ENCODE data around the gene LMBR1.

Gene LMBR1

GRCh38 chr7:156665101-156665500, 227.9 kb downstream of the LMBR1 start:
- in situ Hi-C loops (cut with MboI; ENCODE audit: low sequenced_read_pairs, unreplicated experiment): no loop called here
- TF ChIP-seq CTCF (IDR thresholded peaks at IDR 0.05; ENCODE audit: borderline replicate concordance, control extremely low read depth, extremely low read depth, insufficient read depth, missing control alignments): no peak

GRCh38 chr7:156662277-156662676, 230.7 kb downstream of the LMBR1 start:
- TF ChIP-seq CTCF (IDR thresholded peaks at IDR 0.05; ENCODE audit: borderline replicate concordance, control extremely low read depth, extremely low read depth, insufficient read depth, missing control alignments): no peak
- in situ Hi-C loops (cut with MboI; ENCODE audit: low sequenced_read_pairs, unreplicated experiment): no loop called here
- DNase-seq (ENCODE audit: low spot score): no peak

More at GRCh38 chr7:156665101-156665500, 227.9 kb downstream of the LMBR1 start:
- no peak for DNase-seq (ENCODE audit: low spot score)

GRCh38 chr7:156661637-156662036, 231.3 kb downstream of the LMBR1 start:
- TF ChIP-seq CTCF (IDR thresholded peaks at IDR 0.05; ENCODE audit: borderline replicate concordance, control extremely low read depth, extremely low read depth, insufficient read depth, missing control alignments): no peak
- in situ Hi-C loops (cut with MboI; ENCODE audit: low sequenced_read_pairs, unreplicated experiment): no loop called here
- no peak for DNase-seq (ENCODE audit: low spot score)

GRCh38 chr7:156659961-156660360, 233.0 kb downstream of the LMBR1 start:
- TF ChIP-seq CTCF (IDR thresholded peaks at IDR 0.05; ENCODE audit: borderline replicate concordance, control extremely low read depth, extremely low read depth, insufficient read depth, missing control alignments): no peak

GRCh38 chr7:156659203-156659602, 233.8 kb downstream of the LMBR1 start:
- no peak for TF ChIP-seq CTCF (IDR thresholded peaks at IDR 0.05; ENCODE audit: borderline replicate concordance, control extremely low read depth, extremely low read depth, insufficient read depth, missing control alignments)
- DNase-seq (ENCODE audit: low spot score): no peak
- in situ Hi-C loops (cut with MboI; ENCODE audit: low sequenced_read_pairs, unreplicated experiment): no loop called here

More at GRCh38 chr7:156659961-156660360, 233.0 kb downstream of the LMBR1 start:
- DNase-seq (ENCODE audit: low spot score): no peak
- in situ Hi-C loops (cut with MboI; ENCODE audit: low sequenced_read_pairs, unreplicated experiment): no loop called here

- in situ Hi-C loops (cut with MboI; ENCODE audit: low sequenced_read_pairs, unreplicated experiment): no loop called here
- no peak for TF ChIP-seq CTCF (IDR thresholded peaks at IDR 0.05; ENCODE audit: borderline replicate concordance, control extremely low read depth, extremely low read depth, insufficient read depth, missing control alignments)
- no peak for DNase-seq (ENCODE audit: low spot score)
These were observed 235.3 kb downstream of the LMBR1 start for GRCh38 chr7:156657681-156658080.

GRCh38 chr7:156656598-156656997, 236.4 kb downstream of the LMBR1 start:
- in situ Hi-C loops (cut with MboI; ENCODE audit: low sequenced_read_pairs, unreplicated experiment): no loop called here
- no peak for DNase-seq (ENCODE audit: low spot score)
- no peak for TF ChIP-seq CTCF (IDR thresholded peaks at IDR 0.05; ENCODE audit: borderline replicate concordance, control extremely low read depth, extremely low read depth, insufficient read depth, missing control alignments)
